Thoracic aorta (tissue), 2 donors: ENCODE measurements around the gene PHLDB2. TPM values are rescaled to one million over a fixed set of nuclear protein-coding genes. Genes with fewer than 3 reads are reported as not detected.
A peak's percentile ranks its signal among the peaks of the same experiment; 100 is the strongest.

Experiments
- ATAC-seq: fragments of 150-250 bp; one replicate; pipeline ENCODE4 v1.8.0; 2017; ENCODE audit warnings: low read depth; ENCODE audit not compliant: insufficient number of reproducible peaks, low FRiP score
- DNase-seq: peaks from one replicate; pipeline ENCODE4 v3.0.0-alpha.2; 2020; ENCODE audit warnings: low spot score
- H3K27ac ChIP-seq, 2 donors: fragments of 200-600 bp; sonication (generic); 1 replicate in 1 of 2; 2 replicates in 1 of 2; pipeline ENCODE4 v1.5.1; 2016; ENCODE audit warnings: mild to moderate bottlenecking in 2 of 2, moderate library complexity in 2 of 2
- H3K27me3 ChIP-seq: fragments of 200-600 bp; sonication (generic); replicated peaks from 2 replicates; pipeline ENCODE4 v1.6.0; 2016; ENCODE audit warnings: mild to moderate bottlenecking; ENCODE audit not compliant: insufficient read depth
- H3K36me3 ChIP-seq: fragments of 200-600 bp; sonication (generic); one replicate; pipeline ENCODE4 v1.5.1; 2016
- H3K4me1 ChIP-seq, 2 donors: fragments of 200-600 bp; sonication (generic); 1 replicate in 1 of 2; 2 replicates in 1 of 2; pipeline versions ENCODE4 v1.5.1 to v1.6.0; 2016; ENCODE audit warnings: low read depth in 2 of 2, mild to moderate bottlenecking in 1 of 2; ENCODE audit not compliant: control insufficient read depth in 1 of 2
- H3K4me3 ChIP-seq: fragments of 200-600 bp; sonication (generic); 2 replicates; pipeline ENCODE4 v1.5.1; 2016; ENCODE audit warnings: mild to moderate bottlenecking
- H3K9me3 ChIP-seq: fragments of 200-600 bp; sonication (generic); 2 replicates; pipeline ENCODE4 v1.5.1; 2016
- total RNA-seq, 2 donors: library from RNA; depleted of rRNA; stranded (reverse); fragments of >200 nt; gene quantifications; one replicate each; pipeline versions ENCODE4 v1.1.0 to v1.2.3, GENCODE V29; 2016
- TF ChIP-seq, protein P1 (sequence below): fragments of 200-600 bp; sonication (generic); IDR thresholded peaks from one replicate; pipeline ENCODE4 v1.5.1; 2019; ENCODE audit warnings: antibody characterized with exemption

PHLDB2 gene
- total RNA-seq, 2 donors from 2014 or later = 99.0 to 140 TPM

DNA sequence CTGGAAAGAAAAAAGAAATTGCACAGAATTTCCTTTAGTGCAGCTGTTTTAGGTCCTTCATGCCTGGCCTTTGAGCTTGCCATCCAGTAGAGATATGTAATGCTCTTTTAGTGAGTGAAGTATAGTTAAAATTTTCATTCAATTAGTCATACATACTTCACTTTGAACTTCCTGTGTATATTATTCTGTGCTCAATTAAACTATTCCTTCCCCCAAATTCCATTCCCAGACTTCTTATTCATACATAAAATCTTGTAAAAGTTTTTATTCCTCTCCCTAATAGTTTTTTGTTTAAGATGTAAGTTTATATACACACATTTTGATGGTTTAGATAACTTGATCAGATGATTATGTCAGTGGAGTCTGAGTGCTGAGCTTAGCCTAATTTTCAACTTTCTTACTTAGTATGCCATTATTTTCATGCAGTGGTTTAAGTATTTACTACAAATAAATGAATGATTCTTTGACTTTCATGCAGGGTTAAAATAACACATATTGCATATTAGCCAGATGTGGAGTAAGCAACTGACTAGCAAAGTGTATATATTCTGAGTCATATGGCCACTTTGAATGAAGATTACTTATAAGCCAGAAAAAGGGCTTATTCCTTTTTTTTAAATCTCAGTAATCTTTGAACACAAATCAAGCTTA is 77.3 kb downstream of the PHLDB2 start:
- H3K4me1 ChIP-seq = peaks cover 25 to 50% of the 10 kb centered on the region in 2 donors
- ATAC-seq = no peak
- TF ChIP-seq, protein P1, sequence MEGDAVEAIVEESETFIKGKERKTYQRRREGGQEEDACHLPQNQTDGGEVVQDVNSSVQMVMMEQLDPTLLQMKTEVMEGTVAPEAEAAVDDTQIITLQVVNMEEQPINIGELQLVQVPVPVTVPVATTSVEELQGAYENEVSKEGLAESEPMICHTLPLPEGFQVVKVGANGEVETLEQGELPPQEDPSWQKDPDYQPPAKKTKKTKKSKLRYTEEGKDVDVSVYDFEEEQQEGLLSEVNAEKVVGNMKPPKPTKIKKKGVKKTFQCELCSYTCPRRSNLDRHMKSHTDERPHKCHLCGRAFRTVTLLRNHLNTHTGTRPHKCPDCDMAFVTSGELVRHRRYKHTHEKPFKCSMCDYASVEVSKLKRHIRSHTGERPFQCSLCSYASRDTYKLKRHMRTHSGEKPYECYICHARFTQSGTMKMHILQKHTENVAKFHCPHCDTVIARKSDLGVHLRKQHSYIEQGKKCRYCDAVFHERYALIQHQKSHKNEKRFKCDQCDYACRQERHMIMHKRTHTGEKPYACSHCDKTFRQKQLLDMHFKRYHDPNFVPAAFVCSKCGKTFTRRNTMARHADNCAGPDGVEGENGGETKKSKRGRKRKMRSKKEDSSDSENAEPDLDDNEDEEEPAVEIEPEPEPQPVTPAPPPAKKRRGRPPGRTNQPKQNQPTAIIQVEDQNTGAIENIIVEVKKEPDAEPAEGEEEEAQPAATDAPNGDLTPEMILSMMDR = no peak

DNA sequence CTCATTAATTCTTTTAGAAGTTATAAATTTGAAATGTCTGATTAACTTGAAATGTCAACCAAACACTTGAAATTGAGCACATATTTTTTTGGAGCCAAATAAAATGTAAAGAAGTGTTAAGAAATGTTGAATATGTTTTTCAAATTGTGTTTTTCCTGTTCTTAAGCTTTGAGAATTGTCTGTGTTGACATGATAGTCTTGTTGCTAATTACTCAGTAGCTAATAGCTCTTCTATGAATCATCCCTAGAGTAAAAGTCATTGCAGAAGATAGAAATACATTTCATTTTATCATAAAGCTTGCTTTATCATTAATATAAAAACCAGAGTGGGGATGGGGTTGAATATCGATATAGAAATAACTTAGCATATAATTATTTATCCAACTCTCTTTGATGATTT is 77.9 kb downstream of the PHLDB2 start:
- DNase-seq (no peak), ATAC-seq (no peak)
- Histone ChIP-seq H3K36me3 (peaks cover 11% of the 10 kb centered on the region), H3K27me3 (no peaks in the 10 kb centered on the region), H3K4me3 (no peak overlapping the region), H3K27ac (peak overlapping the region in 1 of 2 donors; percentile 19), H3K4me1 (peaks cover 25 to 44% of the 10 kb centered on the region in 2 donors), H3K9me3 (no peaks in the 10 kb centered on the region)
- TF ChIP-seq, protein P1 = no peak

More for the DNA sequence above, 77.3 kb downstream of the PHLDB2 start:
- no peak overlapping the region for H3K4me3 ChIP-seq
- no peaks in the 10 kb centered on the region for H3K27me3 ChIP-seq
- no peak for DNase-seq
- H3K9me3 ChIP-seq = no peaks in the 10 kb centered on the region
- H3K27ac ChIP-seq = peak overlapping the region in 1 of 2 donors; percentile 19
- H3K36me3 ChIP-seq = peaks cover 6% of the 10 kb centered on the region

DNA sequence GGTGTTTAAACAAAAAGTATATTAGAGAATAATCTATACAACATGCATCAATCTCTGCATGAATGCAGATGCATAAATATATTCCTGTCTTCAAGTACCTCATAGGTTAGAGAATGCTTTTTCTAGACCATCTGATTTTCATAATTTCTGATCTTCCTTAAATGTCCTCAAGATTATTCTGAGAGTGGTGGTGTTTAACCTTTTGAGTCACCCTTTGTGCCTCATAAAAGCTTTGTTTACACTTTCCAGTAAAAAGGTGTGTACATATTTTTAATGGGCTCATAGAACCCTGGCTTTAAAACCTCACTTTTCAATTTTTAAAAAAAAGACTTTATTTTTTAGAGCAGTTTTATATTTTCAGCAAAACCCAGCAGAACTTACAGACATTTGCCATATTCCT is 78.8 kb downstream of the PHLDB2 start:
- no peaks in the 10 kb centered on the region for H3K9me3 ChIP-seq
- no peaks in the 10 kb centered on the region for H3K27me3 ChIP-seq

DNA sequence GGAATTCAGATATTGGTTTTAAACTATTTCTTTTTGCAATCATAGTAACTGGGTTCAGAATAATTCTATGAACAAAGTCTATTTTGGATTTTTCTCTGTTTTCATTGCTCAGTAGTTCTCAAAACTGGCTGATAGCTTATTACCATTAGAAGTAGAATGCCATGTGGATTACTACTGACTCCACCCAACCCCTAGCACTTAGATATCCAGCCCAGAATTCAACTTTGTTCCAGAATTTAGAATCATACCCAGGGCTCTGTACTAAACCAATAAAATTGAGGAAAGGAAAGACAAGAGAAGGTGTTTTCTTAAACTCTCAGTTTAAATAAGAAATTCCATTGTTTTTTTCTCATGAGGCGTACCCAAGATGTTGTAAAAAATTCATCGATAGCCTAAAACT is 80.8 kb downstream of the PHLDB2 start:
- H3K9me3 ChIP-seq = no peaks in the 10 kb centered on the region
- H3K4me3 ChIP-seq = no peak overlapping the region
- no peaks in the 10 kb centered on the region for H3K27me3 ChIP-seq
- ATAC-seq (no peak), DNase-seq (no peak)
- H3K36me3 ChIP-seq = peaks cover 11% of the 10 kb centered on the region
- TF ChIP-seq, protein P1 = no peak
- peaks cover 9 to 19% of the 10 kb centered on the region in 2 donors for H3K4me1 ChIP-seq
- no peak overlapping the region for H3K27ac ChIP-seq

More for the DNA sequence above, 78.8 kb downstream of the PHLDB2 start:
- H3K4me3 ChIP-seq = no peak overlapping the region
- no peak overlapping the region for H3K27ac ChIP-seq
- ATAC-seq (no peak), DNase-seq (no peak)
- H3K36me3 ChIP-seq = peaks cover 11% of the 10 kb centered on the region
- TF ChIP-seq, protein P1 = no peak
- peaks cover 21 to 36% of the 10 kb centered on the region in 2 donors for H3K4me1 ChIP-seq

DNA sequence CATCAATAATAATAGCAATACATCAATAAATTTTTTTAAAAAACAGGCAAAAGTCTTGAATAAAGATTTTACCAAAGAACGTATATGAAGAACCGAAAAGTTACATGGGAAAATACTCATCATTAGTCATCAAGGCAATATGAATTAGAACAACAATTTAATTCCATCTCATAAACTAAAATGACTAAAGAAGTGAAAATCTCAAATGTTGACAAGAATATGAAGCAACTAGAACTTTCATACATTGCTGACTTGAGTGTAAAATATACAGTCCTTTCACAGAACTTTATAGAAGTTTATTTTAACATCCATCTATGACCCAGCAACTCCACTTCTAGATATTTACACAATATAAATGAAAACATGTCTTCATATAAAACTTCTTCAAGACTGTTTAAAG is 84.5 kb downstream of the PHLDB2 start:
- peaks cover 11% of the 10 kb centered on the region for H3K36me3 ChIP-seq
- no peak for ATAC-seq
- DNase-seq = no peak
- no peaks in the 10 kb centered on the region for H3K27me3 ChIP-seq
- no peaks in the 10 kb centered on the region for H3K9me3 ChIP-seq
- no peak overlapping the region for H3K27ac ChIP-seq
- TF ChIP-seq, protein P1 = no peak
- no peaks in the 10 kb centered on the region for H3K4me1 ChIP-seq
- no peak overlapping the region for H3K4me3 ChIP-seq
